Activated CD4-positive, alpha-beta T cell treated with anti-CD3 and anti-CD28 coated beads for 4 hours (primary cell): ENCODE data around the gene ZNF496.
"Not testable (repeated sequence)": the region's sequence is repeated elsewhere in the genome, so short reads cannot be mapped to it uniquely, and the experiment has no call there.

Source experiments
- DNase-seq, 2 donors: peaks; one replicate each; pipeline ENCODE4 v3.0.0-alpha.2; 2020

ZNF496 gene

DNA sequence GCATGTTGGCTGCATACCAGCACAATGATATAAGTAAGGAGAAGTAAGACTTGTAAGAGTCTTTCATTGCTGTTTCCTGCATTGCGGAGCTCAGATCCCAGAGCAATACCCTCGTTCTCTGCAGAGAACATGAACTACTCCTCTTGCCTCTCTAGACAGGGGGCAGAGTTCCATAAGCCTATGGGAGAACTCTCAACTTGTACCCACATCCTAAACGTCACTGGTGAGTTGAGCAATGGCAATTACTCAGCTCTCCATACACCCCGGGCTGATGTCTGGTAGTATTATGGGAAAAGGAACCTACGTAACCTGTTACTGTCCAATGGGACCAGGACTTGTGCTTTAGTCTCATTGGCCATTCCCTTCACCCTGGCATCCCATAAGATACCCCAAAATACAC is 27.3 kb upstream of the ZNF496 start:
- no peak for DNase-seq

DNA sequence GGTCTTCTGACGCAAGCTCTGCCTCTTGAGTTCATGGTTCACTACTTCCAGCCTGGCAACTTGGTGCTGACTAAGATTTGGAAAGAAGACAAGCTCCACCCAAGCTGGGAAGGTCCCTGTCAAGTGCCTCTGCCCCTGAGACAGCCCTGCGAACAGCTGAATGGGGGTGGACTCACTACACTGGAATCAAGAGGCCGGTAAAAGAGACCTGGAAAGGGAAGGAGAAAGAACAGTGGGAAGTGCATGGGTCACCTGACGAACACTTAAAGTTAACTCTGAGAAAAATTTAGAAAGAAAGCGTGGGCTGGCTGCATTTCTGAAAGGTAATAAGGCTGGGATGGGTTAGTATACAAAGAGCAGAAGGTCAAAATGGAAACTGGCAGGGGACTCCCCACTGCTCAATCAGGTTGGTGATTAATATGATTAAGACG is 26.1 kb upstream of the ZNF496 start:
- DNase-seq: no peak

DNA sequence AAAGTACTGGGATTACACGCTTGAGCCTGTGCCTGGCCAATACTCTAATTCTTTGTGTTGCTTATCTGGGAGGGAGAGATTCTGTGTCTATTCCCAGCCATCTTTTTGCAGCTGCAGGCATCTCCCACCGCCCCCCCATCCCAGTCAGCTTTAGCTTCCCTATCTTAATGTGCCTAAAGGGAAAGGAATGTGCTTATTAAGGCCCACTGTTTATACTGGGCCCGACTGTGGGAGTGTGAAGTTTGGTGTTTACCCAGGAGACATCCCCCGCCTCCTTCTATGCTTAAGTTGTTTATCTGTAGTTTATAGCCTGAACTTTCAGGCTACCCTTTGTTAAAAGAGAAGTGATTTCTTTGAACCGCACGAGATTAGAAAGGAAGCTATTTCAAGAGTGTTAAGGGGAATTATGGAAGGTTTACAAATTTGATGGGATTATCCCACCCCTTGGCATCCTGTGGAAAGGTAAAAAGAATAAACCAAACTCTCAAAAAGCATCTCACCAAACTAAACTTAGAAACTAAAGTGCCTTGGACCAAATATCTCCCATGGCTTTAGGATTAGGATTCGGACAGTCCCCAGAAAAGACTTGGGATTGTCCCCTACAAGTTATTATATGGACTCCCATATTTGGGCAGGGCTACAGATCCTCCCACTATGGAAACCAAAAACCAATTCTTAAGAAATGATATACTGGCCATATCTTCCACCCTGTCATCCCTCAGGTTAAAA is 25.5 kb upstream of the ZNF496 start:
- DNase-seq: no peak

DNA sequence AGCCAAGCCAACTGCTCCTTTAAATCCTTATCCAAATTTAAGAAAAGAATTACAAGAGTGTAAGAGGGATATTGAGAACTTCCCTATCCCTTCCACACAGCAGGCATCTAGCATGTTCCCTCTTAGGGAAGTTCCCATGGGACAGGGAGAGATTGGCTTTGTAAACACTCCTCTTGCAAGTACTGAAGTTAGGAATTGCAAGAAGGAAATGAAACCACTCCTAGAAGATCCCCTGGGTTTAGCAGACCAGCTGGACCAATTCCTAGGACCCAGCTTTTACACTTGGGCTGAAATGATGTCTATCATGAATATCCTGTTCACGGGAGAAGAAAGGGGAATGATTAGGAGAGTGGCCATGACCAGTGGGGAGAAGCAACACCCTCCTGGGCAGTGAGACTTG is 23.5 kb upstream of the ZNF496 start:
- DNase-seq: not testable (repeated sequence)

DNA sequence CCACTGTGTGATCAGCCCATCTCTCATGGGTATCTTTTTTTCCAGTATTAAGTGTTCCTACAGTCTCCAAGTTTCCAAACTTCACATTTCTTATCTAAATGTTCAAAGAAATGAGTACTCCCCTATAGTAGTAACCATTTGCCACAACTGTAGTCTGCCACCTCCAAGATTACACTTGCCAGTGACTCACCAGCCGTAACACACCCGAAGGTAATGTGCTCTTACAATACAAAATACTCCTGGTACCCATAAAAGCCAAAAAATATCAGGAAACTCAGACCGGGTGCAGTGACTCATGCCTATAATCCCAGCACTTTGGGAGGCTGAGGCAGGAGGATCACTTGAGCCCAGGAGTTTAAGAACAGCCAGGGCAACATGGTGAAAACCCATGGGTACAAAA is 20.5 kb upstream of the ZNF496 start:
- no peak for DNase-seq

DNA sequence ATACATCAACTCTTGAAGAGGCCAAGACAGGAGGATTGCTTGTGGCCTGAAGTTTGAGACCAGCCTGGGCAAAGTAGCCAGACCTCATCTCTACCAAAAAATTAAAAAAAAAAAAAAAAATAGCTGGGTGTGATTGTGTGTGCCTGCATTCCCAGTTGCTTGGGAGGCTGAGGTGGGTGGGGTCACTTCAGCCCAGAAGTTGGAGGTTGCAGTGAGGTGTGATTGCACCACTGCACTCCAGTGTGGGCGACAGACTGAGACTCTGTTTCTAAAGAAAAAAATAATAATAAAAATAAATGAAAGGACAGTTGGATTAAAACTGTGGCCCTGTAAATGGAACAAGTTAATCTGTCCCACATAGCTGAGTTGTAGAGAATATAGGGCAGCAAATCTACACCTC is 18.9 kb upstream of the ZNF496 start:
- DNase-seq: no peak

DNA sequence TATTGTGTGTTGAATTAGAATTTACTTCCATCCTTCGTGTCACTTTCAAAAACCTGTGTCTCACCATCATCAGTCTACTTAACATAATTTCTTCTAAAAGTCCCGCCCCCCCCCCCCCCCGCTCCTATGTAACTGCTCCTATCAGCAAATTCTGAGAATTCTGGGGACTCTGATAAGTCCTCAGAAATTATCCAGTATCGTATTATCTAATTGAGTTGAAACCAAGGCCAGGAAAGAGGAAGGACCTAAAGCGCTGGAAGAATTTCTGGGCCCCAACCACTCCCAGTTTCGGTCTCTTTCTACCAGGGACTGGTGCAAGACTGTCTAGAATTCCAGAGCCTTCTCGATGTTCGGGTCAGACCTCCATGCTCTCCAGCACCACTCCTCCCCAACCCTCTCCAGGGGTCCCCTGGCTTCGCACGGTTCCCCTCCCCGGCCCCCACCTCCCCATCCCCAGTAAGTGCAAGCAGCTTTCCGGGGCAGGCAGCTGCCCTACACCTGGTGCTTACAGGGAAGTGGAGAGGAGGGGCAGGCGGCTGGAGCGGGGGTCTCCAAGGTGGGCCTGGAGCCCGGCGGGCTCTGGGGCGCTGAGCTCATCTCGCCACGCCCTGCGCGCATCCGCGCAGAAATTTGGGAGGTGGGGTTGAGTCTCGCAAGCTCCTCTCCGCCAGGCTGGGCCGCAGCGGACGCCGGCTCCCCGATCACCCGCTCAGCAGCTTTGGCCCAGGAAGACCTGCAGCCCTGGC is 16.0 kb upstream of the ZNF496 start:
- no peak for DNase-seq

DNA sequence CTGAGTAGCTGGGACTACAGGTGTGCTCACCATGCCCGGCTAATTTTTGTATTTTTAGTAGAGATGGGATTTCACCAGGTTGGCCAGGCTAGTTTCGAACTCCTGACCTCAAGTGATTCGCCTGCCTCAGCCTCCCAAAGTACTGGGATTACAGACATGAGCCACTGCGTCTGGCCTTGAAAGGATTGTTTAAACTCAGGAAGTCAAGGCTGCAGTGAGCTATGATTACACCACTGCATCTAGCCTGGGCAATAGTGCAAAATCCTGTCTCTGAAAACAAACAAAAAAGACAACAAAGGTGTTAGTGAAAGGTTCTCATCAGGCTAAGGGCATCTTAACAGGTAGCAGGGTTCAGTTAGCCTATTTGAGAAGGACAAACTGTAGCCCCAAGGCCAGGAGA is 14.2 kb upstream of the ZNF496 start:
- no peak for DNase-seq

DNA sequence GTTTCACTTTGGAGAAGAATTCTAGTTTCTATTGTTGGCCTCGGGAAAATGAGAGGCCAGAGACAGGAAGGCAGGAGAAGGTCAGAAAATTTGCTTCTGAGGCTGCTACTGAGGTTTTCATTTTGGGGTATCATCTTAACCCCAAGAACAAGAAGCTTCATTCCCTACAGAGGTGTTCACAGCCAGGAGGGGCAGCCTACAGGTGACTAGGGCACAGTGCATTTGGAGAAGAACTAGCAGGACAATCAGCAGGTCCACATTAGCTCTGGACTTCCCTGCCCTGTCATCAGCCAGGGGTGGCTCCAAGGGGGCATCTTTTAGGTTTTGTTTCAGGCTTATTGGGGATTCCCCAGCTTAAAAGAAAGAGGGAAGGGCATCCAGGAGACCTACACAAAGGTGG is 12.1 kb upstream of the ZNF496 start:
- DNase-seq: no peak

DNA sequence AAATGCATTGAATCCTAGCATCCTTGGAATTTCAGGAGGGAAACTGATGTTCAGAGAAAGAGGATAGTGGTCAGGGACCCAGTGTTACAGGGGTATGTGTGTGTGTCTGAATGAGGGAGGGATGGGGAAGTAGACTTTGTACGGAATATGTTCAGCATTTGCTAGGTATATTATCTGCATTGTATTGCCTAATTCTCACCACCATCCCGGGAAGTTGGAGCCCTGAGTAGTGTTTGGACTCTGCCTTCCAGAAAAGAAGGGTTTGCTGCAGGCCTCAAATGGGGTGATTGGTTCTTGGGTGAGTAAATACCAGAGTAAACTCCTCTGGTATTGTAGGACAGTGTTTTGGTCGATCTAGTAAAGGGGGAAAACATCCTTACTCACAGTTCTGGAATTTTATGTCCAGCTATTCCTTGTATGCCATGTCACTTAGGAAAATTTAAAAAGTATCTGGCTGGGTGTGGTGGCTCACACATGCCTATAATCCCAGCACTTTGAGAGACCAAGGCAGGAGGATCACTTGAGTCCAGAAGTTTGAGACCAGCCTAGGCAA is 7.1 kb upstream of the ZNF496 start:
- no peak for DNase-seq

DNA sequence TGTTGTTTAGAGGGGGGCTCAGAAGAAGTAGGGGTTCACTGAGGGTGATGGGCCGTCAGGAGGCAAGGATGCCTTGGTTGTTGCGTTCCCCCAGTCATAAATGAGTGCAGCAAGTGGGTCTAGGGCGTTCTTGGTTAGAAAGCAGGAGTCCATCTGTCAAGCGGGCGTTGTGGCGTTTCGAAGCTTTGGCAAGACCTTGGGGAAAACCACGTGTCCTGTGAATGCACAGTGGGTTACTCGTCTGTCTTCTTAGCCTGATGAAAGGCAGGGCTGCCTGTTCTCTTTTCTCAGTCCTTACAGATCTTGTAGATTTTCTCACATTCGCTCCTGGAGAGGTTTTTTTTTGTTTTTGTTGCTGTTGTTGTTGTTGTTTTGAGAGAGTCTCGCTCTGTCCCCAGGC is 6.3 kb upstream of the ZNF496 start:
- no peak for DNase-seq

DNA sequence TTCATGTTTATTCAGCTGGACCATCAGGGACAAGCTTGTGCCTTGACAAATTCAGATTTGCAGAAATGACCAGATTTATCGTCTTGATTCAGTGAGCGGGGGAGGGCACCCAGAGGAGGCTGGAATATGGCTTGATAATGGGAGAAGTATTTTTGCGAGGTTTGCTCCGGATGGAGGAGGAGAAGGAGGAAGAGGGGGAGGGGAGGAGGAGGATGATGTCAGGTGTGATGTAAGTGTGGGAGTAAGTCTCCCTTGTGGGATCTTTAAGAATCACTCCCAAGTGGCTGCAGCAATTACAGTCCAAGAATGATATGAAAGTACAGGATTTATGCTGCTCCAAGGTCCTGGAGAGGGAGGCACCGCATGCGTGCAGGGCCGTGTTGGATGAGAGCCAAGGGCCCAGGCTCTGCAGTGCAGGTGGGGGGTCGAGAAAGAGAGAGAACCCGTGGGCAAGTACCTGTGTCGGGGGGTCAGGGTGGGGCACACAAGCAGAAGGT is 5.6 kb upstream of the ZNF496 start:
- DNase-seq: no peak

DNA sequence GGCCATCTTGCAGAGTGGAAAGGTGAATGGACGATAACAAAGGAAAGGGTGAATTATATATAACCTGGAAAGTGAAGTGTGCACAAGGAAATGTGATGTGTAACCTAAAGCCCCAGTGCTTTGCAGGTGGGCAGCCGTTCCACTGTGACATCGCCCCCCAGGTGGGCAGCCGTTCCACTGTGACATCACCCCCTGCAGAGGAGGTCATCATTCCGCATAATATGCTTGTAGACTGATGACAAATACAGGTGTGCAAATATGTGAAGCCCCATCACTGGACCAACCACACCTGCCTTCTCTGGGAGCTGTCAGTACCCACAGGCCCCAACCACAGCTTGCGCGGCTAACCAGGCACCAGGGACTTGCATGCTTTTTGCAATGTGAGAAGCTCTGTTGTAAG is 4.7 kb upstream of the ZNF496 start:
- DNase-seq: no peak

DNA sequence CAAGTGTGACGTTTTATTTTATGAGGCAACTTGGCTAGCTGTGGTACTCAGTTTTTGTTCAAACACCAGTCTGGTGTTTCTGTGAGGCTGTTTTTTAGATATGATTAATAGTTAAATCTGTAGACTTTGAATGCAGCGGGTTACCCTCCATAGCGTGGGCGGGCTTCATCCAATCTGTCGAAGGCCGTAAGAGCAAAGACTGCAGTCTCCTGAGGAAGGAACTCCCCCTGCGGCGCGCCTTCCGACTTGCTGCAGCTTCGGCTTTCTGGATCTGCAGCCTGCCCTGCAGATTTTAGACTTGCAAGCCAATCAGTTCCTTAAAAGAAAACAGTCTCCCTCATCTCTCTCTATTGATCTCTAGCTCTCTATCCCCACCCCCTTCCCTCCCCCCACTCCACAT is 4.2 kb upstream of the ZNF496 start:
- no peak for DNase-seq

DNA sequence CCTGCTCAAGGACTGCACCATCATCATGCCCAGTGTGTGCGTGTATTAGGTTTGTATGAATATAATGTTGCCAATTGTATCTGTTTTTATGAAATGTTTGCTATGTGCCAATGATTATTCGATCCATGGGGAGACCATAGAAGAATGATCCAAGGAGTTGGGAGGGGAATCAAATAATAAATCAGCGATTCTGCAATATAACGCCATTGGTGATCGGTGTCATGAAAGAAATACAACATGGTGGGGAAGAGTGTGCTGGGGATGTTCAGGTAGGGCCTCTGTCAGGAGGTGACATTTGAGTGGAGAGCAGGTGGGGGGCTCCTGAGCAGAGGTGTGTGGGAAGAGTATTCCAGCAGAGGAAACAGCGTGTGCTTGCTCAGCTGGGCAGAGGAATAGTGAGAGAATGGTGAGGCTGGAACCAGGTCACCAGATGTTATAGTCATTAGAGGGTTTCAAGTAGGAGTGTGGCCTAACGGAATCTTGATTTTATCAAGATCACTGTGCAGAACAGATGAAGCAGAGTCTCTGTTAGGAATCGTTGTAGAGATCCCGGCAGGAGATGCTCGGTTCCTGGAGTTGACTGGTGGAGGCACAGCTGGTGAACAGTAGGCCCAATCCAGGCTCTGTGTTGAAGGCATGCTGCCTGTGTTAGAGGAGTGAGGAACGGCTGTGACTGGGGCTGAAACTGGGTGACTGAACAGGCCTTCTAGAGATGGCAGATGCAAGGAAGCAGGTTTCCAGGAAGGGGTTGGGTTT is 2.9 kb upstream of the ZNF496 start:
- no peak for DNase-seq

DNA sequence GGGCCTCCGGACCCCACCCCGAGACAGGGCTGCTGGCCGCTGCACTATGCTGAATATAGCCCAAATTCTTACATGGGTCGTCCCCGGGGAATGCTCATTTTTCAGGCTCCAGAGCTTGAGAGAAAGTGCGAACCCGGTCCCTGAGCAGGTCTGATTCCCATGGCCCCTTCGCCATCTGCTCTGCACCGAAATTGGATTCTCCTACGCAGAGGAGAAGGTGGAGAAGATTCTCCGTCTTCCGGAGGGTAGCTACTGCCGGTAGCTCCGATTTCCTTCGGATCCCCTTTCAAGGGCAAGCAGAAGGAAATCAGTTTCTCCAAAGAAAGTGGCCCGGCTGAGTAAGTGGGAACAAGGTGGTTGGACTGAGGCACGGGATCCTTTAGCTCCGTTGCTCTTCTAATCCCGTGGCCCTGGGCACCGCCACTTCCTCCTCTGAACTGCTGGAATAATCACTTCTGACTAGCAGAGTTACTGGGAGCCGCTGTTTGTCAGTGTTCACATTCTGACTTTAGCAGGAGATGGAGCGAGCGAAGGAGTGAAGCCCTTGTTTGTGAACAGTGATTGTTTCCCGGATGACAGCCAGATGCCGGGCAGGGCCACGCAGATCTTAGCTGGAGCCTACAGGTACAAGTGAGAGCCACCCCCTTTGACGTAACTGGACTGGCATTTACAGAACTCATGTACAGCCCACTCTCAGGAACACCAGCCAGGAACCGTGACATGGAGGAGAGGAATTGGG is 1.1 kb upstream of the ZNF496 start:
- DNase-seq: no peak

DNA sequence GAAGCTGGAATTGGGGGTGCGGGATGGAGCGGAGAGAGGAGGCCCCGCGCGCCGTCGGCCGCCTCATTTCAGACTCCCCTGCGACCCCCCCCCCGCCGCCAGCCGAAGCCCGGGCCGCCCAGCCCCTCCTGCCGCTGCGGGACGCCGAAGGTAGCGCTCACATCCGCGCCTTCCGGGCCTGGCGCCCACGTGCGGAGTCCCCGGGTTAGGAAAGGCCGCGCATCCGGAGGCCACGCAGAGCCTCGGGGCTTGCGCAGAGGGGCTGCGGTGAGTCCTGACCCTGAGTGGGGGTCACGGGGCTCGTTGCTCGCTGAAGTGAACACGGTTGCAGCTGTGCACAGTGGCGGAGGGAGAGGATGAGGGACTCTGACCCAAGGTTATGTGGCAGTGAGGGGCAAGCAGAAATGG is 552 bp upstream of the ZNF496 start:
- DNase-seq: peak; percentile 49 to 51

DNA sequence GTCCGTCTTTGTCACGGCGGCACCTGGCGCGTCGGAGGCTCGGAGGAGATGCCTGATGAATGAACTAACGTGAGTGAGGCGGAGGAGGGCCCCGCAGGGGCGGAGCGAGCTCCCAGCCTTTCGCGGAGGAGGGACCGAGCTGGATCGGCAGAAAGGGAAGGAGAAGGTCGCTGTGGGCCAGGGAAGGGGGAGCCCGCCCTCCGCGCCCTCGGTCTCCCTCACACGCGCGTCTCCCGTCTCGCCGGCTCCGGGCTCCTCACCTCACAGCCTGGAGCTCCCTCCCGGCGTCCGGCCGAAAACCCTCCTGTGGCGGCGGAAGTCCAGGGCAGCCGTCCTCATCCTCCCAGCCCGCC is 519 bp downstream of the ZNF496 start:
- DNase-seq: peak; percentile 65 to 71

DNA sequence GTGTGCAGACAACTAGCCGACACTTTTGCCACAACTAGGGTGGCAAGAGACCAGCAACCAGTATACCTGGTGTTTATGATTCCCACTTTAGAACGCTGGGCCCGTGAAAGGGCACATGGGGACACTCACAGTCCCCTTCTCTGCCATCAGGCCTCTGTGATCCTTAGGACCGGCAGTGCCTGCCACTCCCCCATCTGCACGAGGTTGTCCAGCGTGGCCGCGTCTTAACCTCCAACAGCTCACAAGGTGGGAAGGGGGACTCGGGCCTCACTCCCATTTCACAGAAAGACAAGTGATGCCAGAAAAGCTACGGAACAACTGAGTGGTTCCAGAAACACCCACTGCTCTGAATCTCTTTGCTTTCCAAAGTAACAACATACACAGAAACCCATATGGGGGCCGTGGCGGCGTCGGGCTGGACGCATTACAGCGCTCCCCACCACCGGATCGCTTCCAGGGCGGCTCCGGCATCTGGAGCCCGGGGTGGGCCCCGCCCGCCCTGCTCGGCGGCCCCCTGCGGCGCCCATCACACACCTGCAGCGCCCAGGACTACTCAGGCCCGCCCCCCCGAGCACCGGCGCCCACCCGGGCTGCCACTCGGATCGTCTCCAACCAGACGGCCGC is 1.0 kb downstream of the ZNF496 start:
- DNase-seq: no peak

DNA sequence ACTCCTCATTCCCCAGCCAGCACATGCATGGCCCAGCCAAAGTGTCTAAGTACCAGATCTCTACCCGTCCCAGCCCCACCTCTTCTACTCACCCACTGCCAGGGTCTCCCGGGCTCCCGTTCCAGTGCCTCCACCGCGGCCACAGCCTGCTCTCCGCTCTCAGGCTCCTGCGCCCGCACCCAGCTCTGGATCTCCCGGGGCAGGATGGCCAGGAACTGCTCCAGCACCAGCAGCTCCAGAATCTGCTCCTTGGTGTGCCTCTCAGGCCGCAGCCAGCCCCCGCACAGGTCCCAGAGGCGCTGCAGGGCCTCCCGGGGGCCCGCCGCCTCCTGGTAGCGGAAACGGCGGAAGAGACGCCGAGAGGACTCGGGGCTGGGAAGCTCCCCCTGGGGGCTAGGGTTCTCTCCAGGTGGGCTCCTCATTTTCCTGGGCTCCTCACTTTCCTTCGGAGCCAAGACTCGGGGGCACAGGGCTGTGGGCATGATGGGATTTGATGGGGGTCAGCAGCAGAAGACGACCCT is 2.5 kb downstream of the ZNF496 start:
- DNase-seq: no peak

DNA sequence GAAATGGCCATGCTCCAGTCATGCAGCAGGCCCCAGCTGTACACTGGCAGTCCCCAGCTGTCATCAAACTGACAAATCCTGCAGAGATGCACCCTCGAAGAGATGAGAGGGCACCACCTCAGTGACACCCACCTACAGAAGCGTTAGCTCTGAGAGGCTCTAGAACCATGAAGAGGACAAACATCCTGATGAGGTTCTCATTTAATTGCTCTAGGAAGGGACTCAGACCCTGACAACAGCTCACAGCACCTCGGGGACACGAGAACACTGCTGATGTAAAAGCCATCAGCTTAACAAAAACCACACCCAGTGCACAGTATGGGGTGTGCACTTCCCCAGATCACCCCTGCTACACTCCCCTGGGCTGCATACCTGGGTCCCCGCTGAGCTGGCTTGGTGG is 3.4 kb downstream of the ZNF496 start:
- DNase-seq: no peak
